COLO668 (cell line): ENCODE data around the gene RUSF1.
"Not testable (repeated sequence)": the region's sequence is repeated elsewhere in the genome, so short reads cannot be mapped to it uniquely, and the experiment has no call there.

Experiments
- DNase-seq: peaks from one replicate; lab custom pipeline; 2025; ENCODE audit not compliant: unreplicated experiment; lab: John Stamatoyannopoulos, UW

Gene RUSF1

DNA sequence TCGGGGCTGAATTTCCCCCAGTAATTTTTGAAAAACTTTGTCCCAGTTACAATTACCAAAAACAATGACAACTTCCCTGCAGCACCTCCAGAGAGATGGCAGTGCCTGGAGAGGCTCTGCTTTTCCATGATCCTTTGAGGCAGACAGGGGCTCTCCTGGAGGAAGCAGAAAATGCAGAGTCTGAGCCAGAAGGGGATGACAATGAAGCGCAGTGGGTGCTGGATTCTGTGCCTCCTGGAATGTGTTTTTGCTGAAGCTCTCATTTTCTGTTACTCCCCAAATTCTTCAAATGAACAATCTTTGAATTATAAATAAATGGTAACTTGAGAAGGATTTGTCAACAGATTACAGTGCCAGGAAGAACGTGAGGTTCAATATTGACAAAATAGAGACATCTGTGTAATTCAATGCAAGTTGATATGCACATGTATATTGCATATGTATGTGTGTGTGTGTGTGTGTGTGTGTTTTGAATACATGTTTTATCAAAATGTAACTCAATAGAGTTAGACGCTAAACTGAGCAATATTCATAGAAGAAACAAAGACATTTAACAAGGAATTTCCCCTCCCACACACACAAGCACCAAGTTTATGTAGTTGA is 9.7 kb upstream of the RUSF1 start:
- DNase-seq = peak; percentile 15

DNA sequence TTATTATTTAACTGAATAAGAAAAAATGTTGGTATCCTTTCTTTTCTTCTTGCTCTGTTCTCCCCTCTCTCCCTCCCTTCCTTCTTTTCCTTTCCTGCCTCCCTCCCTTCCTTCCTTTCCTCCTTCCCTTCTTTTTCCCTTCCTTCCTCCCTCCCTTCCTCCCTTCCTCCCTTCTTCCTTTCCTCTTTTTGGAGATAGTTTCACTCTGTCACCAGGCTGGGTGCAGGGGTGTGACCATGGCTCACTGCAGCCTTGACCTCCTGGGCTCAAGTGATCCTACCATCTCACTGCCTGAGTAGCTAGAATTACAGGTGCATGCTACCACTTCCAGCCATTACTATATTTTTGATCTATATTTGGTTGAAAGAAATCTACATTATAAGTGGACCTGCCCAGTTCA is 5.7 kb upstream of the RUSF1 start:
- DNase-seq = no peak

- no peak for DNase-seq
Observed at GRCh38 chr16:31513126-31513525, 4.9 kb upstream of the RUSF1 start.

- DNase-seq = no peak
Observed at GRCh38 chr16:31508706-31509195, 560 bp upstream of the RUSF1 start.

- peak; percentile 38 for DNase-seq
Observed at GRCh38 chr16:31507617-31507928, 618 bp downstream of the RUSF1 start.

GRCh38 chr16:31505483-31505882 is 2.7 kb downstream of the RUSF1 start:
- no peak for DNase-seq

DNA sequence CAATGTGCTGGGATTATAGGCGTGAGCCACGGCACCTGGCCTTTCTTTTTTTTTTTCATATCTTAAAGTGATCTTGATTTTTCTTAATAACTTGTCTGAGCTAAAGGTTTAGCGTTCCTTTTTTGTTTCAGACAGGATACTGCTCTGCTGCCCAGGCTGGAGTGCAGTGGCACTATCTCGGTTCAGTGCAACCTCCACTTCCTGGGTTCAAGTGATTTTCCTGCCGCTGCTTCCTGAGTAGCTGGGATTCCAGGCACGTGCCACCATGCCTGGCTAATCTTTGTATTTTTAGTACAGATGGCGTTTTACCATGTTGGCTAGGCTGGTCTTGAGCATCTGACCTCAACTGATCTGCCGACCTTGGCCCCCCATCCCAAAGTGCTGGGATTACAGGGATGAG is 4.0 kb downstream of the RUSF1 start:
- DNase-seq = no peak

DNA sequence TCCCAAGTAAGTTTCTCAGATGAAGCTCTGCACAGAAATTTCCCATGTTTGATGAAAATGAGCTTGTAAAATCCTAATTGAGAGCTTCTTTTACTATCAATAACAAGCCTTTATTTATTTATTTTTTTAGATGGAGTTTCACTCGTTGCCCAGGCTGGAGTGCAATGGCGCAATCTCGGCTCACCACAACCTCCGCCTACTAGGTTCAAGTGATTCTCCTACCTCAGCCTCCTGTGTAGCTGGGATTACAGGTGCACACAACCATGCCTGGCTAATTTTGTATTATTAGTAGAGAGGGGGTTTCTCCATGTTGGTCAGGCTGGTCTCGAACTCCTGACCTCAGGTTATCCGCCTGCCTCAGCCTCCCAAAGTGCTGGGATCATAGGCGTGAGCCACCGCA is 4.6 kb downstream of the RUSF1 start:
- not testable (repeated sequence) for DNase-seq

DNA sequence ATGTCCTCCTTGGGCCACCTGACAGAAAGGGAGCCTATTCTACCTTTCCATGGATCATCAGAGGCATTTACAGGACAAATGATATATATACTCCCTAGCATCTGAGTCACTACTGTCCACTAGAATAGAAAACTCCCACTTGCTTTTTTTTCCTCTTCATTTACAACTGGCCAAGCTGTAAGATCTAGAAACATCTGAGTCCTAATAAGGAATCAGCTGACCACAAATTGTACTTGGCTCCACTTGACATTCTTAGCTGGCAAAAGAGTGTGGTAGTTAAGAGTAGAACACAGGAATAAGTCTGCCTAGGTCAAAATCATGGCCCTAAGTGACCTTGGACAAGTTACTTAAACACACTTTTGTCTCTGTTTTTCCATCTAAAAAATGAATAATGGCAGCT is 5.2 kb downstream of the RUSF1 start:
- no peak for DNase-seq

DNA sequence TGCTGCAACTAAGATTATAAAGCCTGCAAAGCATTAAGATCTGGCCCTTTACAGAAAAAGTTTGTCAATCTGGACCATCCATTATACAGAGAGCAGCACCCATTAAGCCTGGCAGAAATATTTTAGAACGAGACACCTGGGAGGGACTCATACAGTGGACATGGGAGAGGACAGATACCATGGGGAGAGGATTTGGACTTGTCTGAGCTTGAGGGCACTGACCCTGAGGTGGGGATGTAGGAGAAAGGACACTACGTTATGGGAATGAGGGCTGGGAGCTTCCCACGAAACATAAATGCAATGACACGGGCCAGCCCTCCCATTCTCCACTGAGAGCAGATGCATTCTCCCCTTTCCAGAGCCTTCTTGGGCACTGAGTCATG is 6.2 kb downstream of the RUSF1 start:
- DNase-seq = no peak

DNA sequence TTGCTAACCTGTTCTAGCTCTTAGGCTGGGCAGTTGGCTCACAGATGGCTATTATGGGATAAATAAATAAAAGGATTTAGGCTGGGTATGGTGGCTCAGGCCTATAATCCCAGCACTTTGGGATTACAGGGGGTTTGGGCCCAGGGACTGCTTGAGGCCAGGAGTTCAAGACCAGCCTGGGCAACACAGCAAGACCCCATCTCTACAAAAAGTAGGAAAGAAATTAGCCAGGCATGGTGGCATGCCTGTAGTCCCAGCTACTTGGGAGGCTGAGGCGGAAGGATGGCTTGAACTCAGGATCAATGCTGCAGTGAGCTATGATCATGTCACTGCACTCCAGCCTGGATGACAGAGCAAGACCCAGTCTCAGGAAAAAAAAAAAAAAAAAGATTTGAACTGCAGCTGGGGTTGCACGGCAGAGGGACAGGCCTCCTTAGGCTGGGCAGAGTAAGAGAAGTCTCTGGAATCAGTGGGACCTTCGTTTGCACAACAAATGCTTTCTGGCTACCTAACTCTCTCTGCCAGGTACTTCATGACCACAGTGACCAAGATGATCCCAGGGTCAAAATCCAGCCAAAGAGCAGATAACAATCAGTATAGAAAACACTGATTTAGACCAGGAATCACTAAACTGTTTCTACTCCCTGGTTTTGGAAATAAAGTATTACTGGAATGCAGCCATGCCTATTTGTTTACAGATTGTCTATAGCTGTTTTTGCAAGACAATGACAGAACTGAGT is 6.8 kb downstream of the RUSF1 start:
- DNase-seq = no peak

- no peak for DNase-seq
Observed at GRCh38 chr16:31499928-31500327, 8.3 kb downstream of the RUSF1 start.

DNA sequence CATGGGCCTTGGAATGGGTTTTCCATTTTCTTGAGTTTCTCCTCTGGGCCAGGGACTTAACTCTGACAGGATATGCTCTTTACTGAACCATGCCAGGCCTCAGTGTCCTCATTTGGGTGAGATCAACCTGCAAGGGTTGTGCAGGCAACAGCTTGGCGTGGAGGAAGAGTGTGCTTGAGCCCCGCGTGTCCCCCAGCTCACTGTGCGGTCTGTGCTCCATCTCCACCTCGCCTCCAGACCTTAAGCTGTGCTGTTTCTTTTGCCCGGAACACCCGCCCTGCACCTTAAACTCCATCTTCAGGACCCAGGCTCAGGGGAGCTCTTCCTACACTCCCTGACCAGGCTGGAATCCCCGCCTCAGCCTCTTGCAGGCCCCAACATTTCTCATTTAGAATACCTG is 9.7 kb downstream of the RUSF1 start:
- no peak for DNase-seq

DNA sequence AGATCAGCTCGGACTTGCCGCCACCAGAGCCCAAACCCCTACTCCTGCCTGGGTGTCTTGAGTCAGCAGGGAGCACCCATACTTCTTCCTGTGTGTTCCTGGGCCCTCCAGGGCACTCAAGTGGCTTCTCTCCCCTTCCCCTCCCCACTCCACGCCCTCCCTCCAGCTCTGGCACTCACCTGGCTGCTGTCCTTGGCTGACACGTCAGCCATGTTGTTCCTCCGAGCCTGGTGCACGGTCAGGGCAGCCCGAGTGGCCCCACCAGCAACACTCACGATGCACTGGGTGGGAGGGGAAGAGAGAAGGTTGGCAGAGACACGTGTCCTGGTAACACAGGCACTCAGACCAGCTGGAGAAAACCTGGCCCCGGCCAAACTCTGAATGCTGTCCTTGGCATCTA is 11.5 kb downstream of the RUSF1 start:
- no peak for DNase-seq

DNA sequence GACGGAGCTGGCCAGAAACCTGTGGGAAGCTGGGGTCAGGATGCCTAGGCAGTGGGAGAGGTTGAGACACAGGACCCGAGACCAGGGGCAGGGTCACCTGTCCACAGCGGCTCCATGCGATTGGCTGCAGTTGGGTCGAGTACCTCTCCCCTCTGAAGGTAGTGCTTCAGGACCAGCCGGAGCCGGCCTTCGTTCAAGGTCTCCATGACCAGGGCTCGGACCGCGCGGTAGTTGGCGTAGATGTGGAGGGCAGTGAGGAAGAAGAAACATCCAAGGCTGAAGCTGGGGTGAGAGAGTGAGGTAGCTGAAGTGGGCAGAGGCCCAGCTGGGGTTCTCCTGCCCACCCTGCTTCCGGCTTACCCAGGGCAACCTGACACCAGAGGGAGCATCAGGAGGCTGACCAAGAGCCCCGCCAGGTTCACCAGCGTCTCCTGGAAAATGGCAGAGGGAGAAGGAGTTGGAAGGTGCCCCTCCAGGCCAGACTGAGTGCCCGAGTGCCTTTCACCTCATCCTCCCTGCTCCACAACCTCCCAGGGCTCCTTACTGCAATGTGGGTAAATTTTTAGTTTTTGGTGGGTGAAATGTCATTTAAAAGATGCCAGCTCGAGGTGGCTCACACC is 14.6 kb downstream of the RUSF1 start:
- no peak for DNase-seq

GRCh38 chr16:31491778-31492418 is 16.3 kb downstream of the RUSF1 start:
- DNase-seq = no peak

- DNase-seq = no peak
Observed at GRCh38 chr16:31489616-31490584, 18.3 kb downstream of the RUSF1 start.

DNA sequence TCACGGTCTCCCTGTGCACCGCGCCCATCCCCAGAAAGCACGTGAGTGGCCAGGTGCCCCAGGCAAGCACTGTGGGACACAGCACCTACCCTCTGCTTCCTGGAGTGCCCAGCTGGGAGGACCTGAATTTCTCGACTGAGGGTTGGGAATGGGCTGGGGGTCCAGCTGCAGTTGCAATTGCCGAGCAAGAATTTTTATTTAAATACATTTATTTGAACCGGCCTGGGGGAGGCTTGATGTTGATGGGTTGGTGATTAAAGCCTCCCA is 19.0 kb downstream of the RUSF1 start:
- DNase-seq = no peak

GRCh38 chr16:31488468-31489297 is 19.5 kb downstream of the RUSF1 start:
- no peak for DNase-seq

DNA sequence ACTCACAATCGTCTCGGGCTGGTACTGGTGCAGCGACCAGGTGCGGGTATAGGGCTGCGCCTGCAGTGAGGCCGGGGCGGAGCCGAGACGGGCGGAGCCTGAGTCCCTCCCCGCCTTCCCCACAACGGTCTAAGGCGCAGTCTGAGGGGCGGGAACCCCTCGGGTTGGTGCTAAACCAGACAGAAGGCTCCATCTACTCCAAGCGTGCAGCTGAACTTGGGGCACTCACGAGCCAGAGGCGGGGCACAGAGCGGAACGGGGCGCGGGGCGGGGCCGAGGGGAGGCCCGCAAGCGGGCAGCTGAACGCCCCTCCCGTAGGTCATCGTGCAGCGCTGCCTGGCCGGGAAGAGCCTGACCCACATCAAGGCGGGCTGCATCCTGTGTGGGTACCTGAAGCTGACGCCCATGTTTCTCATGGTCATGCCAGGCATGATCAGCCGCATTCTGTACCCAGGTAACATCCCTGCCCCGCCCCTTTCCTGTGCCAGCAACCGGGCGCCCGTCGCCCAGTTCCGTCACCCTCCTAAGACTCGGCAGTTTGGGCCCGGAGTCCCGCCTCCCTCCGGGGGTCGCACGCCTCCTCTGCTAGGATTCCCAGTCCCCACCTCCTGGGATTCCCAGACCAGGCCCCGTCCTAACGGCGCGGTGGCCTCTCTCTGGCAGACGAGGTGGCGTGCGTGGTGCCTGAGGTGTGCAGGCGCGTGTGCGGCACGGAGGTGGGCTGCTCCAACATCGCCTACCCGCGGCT is 20.3 kb downstream of the RUSF1 start:
- DNase-seq = peak; percentile 66
